GM10248 (cell line): ENCODE results near the gene RTN4RL2.

Experiments used
- CTCF ChIA-PET: fragments of 300-600 bp; sonication (Branson Sonifier 250); formaldehyde crosslinking; extraction: SDS; loops from one replicate; lab custom pipeline; 2021; ENCODE audit warnings: antibody characterized with exemption; lab: Yijun Ruan, JAX
- POLR2A ChIA-PET: fragments of 350-650 bp; sonication (Branson Sonifier 250); formaldehyde crosslinking; extraction: SDS; loops from one replicate; lab custom pipeline; 2020; ENCODE audit warnings: antibody characterized with exemption; lab: Yijun Ruan, JAX
- DNase-seq: peaks from one replicate; pipeline ENCODE4 v3.0.0; 2012; ENCODE audit errors: extremely low spot score
- TF ChIP-seq, protein P1 (sequence below): IDR thresholded peaks from 2 replicates; pipeline ENCODE4 v1.5.1; 2012; ENCODE audit warnings: mild to moderate bottlenecking, low read depth; ENCODE audit errors: extremely low read depth, missing control alignments, control extremely low read depth

Gene RTN4RL2

DNA sequence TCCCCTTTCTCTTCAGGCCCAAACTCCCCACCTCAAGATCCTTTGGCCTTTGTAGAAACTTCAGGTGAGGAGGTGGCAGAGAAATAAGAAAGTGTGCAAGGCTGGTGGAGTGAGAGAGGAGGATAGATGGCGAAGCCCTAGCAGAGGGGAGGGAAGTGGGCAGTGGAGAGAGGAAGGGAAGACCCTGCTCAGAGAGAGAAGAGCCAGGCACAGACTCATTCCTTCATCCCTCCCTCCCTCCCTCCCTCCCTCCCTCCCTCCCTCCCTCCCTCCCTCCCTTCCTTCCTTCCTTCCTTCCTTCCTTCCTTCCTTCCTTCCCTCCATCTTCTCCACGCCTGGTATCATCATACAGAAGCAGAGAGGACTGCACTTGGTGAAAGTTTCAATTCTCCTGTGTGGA, 21.0 kb downstream of the RTN4RL2 start:
- POLR2A ChIA-PET = no interaction called here
- TF ChIP-seq, protein P1, sequence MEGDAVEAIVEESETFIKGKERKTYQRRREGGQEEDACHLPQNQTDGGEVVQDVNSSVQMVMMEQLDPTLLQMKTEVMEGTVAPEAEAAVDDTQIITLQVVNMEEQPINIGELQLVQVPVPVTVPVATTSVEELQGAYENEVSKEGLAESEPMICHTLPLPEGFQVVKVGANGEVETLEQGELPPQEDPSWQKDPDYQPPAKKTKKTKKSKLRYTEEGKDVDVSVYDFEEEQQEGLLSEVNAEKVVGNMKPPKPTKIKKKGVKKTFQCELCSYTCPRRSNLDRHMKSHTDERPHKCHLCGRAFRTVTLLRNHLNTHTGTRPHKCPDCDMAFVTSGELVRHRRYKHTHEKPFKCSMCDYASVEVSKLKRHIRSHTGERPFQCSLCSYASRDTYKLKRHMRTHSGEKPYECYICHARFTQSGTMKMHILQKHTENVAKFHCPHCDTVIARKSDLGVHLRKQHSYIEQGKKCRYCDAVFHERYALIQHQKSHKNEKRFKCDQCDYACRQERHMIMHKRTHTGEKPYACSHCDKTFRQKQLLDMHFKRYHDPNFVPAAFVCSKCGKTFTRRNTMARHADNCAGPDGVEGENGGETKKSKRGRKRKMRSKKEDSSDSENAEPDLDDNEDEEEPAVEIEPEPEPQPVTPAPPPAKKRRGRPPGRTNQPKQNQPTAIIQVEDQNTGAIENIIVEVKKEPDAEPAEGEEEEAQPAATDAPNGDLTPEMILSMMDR = no peak
- CTCF ChIA-PET = interaction anchor here (0.8 to 9.2 kb wide), 11 partner anchors 8 to 136 kb away, joined by 3 to 200 read pairs (median 10); partner anchors contain the start of gene RTN4RL2
- no peak for DNase-seq

DNA sequence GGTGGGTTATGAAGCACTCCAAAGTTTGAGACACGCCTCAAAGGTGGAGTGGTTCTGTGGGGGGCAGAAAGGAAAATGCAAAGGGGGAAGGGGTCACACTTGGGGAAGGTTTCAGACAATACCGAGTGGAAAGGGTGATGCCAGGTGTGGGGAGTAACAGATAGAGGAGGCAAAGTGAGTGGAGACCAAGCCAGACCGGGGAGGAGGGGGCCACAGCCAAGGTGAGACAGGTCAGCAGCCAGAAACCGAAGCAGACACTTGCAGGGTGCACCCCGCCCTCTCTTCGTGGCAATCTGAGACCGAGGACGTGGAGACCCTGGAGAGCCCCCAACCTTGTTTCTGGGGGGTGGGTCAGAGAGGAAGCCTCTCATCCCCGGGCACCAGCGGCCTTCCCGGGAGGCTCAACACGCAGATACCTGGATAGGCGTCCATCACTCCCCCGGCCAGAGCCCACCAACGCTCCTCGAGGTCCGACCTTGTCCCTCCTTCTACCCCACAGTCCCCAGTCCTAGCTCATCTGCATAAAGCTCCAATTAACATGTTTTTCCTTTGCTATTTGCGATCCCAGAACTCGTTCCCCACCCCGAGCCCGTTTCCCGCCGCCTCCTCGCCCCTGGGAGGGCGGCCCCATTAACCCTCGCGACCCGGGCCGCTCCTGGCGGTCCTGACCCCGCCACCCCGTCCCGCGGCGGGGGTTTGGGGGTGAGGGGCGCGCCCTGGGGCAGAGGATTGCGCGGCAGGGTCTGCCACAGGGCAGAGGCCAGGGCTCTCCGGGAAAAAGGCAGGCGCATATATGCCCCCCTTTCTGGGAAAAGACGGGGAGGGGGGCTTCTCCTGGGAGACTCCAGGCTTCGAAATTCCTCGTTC, 21.8 kb downstream of the RTN4RL2 start:
- ChIA-PET CTCF (interaction anchor here (0.8 to 9.2 kb wide), 13 partner anchors 9 to 159 kb away, joined by 3 to 200 read pairs (median 4); partner anchors contain the start of genes RTN4RL2 and SLC43A1), POLR2A (no interaction called here)

DNA sequence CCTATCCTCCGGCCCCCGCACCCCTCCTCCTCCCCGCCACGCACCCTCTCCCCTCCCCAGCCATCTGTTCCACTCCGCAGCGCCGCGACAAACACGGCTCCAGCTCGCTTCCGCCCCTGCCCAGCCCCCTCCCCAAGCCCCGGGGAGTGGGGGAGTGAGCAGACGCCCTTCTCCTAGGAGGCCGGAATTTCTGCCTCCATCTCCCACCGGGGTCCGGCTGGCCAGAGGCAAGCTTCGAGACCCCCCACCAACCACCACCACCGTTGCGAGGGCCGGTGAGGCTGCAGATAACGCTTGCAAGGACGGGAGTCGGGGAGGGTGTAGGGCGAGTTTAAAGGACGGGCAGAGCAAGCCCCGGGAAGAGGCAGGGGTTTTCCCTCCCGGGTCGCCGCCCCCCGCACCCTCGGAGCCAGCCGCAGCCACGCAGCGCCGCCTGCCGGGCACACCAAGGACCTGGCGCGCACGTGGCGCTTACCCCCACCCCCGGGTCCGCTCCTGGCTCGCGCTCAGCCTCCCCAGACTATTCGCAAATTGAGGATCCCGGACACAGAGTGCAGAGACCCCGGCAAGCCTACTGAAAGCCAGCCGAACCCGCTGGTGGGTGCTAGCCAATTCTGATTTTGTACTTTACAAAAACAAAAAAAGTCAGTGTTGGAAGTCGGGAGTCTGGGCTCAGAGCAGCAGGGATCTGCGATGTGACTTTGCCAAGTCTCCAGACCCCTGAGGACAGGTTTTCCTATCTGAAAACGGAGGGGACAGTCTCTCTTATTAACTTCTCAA, 22.6 kb downstream of the RTN4RL2 start:
- ChIA-PET POLR2A (no interaction called here), CTCF (interaction anchor here (0.8 to 9.2 kb wide), 20 partner anchors 9 to 161 kb away, joined by 3 to 200 read pairs (median 4); partner anchors contain the start of genes RTN4RL2 and SLC43A1)
- peak; percentile 85 for DNase-seq
- TF ChIP-seq, protein P1 = peak; percentile 81

More for the DNA sequence above, 21.8 kb downstream of the RTN4RL2 start:
- TF ChIP-seq, protein P1 = no peak
- DNase-seq = no peak

DNA sequence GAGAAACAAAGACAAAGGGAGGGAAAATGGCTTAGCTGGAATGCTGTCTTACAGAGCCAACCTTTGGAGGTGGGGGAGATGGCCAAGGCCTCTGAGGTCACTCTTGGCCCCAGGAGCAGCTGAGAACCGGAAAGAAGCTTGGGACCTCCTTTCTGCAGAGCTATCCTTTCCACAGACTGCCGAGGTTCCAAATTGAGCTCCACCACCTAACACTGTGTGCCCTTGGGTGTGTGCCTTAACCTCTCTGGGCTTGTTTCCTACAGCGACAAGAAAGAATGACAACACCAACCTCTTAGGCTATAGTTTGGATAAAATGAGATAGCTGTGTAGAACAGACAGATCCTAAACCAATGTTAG, 23.2 kb downstream of the RTN4RL2 start:
- DNase-seq = no peak
- ChIA-PET POLR2A (no interaction called here), CTCF (interaction anchor here (0.8 to 9.2 kb wide), 17 partner anchors 8 to 173 kb away, joined by 3 to 200 read pairs (median 5); partner anchors contain the start of gene RTN4RL2)
- TF ChIP-seq, protein P1 = no peak

DNA sequence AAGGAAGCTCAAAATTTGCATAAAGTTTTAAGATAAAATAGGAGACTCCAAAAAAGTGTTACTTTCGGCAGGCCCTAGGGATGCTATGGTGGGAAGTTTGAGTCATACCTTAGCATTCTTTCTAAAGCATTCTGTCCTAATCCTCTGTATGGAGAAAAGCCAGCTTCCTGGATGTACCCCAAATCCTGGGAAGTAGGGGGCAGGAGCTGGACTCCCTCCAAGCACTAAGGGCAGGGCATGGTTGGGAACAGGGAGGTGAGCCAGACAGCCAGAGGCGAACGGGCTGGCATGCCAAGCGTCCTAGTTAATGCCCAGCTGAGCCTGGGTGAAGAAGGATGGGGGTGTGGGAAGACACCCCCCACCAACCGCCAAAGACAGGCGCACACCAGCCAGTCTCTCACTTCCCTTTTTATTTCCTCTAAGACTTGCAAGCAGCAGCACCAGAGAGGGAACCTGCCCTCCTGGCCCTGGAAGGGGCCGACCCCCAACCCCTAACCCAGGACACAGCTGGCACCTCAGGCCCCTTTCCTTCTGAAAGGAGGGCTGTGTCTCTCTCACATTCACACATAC, 23.9 kb downstream of the RTN4RL2 start:
- ChIA-PET POLR2A (no interaction called here), CTCF (interaction anchor here (0.8 to 9.2 kb wide), 18 partner anchors 8 to 172 kb away, joined by 3 to 200 read pairs (median 4); partner anchors contain the start of gene RTN4RL2)
- peak; percentile 73 for DNase-seq
- TF ChIP-seq, protein P1 = no peak
